NCI-H1436 treated with DMSO at 0.1 percent for 48 hours (cell line): ENCODE data around the gene ADCYAP1R1.

ENCODE experiments used
- DNase-seq: peaks from one replicate; lab custom pipeline; 2025; lab: John Stamatoyannopoulos, UW

Gene ADCYAP1R1

GRCh38 chr7:31068006-31068675 is 16.0 kb downstream of the ADCYAP1R1 start:
- DNase-seq: no peak

GRCh38 chr7:31069860-31070555 is 17.9 kb downstream of the ADCYAP1R1 start:
- DNase-seq: no peak

- no peak for DNase-seq
Measured at GRCh38 chr7:31070991-31071644, 19.0 kb downstream of the ADCYAP1R1 start.

DNA sequence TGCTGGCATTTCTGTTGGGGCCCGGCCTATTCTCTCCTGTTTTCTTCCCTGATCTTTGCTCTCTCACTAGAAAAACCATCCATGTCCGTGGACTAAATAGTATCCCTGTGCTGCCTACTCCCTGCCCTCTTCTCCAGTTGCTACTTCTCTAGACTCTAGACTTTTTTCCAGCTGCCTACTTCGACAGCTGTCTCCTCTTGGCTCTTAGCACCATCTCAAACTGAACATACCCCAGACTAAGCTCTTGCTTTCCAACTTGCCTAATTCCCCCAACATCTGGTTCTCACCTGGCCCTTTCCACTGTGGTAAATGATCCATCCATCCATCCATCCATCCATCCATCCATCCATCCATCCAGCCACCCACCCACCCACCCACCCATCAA is 19.5 kb downstream of the ADCYAP1R1 start:
- DNase-seq: no peak

DNA sequence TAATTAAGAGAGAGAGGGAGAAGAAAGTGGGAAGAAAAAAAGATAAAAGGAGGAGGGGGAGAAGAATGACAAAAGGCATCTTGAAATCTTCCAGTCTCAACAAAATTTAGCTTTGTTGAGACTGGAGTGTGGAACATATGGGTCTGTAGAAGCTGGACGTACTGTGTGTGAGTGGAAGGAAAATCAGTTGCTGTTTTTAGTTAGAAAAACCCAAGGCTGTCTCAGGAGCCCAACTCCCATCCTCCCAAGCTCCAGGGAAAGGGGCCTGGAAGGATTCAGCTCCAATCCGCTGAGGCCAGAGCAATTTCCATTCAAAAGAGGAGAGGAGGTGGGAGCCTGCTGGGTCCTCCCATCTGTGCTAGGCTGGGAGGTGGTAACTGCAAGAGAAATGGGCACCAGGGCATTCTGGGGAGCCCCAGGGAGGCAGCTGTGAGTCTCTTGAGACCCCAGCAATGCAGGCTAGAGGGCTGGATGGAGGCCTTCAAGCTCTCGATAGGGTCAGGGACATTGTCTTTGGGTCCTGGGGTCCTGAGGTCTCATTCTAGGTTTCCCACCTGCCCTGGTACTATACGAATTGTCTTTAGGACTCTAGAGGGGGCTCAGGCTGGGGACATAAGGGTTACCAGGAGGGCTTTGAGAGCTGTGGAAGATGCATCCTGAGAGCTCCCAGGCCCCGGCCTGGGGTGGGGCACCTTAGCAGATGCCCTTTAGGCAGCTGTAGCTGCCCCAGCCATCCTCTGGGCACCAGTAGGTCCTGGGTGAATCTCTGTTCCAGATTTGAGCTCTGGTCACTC is 21.4 kb downstream of the ADCYAP1R1 start:
- DNase-seq: no peak

- DNase-seq: no peak
Measured at GRCh38 chr7:31074120-31074383, 21.9 kb downstream of the ADCYAP1R1 start.

DNA sequence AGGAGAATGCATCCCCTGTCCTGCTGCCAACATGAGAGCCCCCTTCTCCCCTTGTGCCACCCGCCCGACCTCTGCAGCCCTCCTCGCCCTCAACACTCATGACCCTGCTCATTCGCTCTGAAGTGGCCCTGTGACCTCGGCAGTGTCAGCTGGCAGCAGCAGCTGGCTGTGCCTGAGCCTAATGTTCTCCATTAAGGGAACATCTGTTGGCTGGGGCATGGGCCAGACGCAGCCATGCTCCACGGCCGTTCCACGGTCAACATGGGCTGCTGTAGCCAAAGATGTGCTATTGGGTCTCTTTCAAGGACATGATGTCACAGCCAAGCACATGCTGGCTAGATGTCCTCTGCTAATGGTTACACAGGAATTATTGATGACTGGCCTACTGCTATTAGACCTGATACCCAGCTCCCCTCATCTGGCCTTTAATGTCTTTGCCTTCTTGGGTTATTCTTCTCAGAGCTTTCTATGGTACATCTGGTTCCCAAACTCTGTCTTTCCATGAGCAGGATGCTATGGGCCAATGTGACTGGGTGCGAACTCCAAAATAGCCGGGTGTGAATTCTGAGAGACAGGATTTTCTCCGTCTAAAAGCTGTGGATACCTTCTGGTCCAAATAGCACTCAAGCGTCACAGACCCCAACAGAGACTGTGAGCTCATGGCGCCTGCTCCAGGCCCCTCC is 22.4 kb downstream of the ADCYAP1R1 start:
- DNase-seq: no peak

DNA sequence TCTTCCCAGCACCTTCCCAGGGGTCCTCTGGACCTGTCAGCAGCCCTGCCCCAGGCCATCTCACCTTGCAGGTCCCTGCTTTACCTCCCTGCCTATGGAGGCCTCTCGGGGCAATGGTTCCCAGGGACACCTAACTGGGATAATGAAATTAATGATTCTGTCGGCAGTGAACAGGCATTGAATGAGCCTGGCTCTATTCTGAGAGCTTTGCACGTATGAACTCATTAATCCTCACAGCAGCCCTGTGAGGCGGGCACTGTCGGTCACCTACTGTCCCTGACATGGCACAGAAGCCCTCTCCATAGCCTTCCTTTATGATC is 22.9 kb downstream of the ADCYAP1R1 start:
- no peak for DNase-seq

DNA sequence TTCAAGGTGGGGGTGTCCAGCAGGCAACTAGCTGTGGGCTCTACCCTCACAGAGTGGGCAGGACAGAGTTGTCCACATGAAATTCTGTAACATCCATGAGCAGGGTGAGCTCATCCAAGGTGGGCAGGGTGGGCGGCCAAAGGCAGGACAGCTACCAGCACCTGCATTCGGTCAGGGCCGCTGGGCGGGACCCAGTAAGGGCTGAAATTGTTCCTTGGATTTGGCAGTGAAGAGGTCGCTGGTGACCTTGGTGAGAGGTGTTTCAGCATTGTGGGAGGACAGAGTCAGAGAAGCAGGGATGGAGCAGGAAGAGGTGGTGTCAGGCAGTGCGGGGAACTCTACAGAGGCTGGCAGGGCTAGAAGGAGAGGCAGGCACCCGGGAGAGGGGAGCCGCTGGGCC is 23.9 kb downstream of the ADCYAP1R1 start:
- no peak for DNase-seq

DNA sequence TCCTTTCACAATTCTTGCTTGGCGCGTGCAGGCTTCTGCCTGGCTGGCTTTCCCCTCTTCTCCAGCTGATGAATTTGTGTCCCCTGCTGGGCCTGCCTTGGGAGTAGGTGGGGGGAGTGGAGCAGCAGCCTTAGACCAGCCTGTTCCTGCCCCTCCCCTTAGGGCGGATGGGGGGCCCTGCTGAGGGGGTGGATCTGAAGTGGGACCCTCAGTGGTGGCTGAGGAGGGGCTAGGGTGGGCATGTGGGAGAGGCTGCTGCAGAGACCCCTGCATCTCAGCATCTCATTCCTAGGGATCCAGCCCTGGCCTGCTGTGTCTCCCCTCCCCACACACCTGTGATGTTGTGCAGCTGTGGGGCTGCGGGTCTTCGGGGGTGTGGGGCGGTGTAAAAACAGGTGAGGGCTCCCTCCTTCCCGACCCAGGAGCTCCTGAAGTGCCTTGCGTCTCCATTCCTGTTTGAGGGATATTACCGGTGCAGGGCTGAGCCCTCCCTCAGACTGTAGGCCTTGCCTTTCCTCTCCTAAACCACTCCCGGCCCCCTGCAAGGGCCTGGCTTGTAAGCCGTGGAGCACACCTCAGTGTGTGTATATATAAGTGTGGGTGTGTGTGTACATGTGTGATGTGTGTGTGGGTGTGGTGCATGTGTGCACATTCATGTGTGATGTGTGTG is 24.7 kb downstream of the ADCYAP1R1 start:
- no peak for DNase-seq

GRCh38 chr7:31077484-31078362 is 25.6 kb downstream of the ADCYAP1R1 start:
- DNase-seq: no peak

DNA sequence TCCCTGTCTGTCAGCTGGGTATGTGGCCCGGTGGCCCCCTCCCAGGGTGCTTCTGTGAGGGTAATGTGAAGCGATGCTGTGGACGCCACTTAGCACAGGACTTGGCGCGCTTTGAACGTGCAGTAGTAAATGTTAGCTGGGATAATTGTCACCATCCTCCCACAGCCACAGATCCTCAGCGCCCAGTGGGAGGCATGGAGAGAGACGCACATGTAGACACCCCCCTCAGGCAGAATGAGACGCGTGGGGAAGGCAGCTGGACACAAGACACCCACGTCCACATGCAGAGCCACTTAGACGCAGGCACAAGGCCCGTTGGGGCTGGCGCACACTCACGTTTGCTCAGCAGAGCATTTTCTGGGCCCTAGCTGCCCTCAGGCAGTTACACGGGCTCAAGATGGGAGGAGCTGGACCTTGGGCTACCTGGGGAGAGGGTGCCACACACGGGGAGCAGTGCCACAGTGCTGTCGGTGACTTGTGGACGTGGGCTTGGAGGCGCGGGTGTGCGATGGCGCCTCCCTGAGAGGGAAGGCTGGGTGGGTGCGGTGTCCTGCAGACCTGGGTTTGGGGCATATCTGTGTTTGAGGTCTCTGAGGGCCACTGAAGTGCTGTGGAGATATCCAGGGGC is 26.4 kb downstream of the ADCYAP1R1 start:
- DNase-seq: no peak

- no peak for DNase-seq
Measured at GRCh38 chr7:31079126-31079823, 27.2 kb downstream of the ADCYAP1R1 start.

GRCh38 chr7:31079824-31080511 is 27.9 kb downstream of the ADCYAP1R1 start:
- no peak for DNase-seq

DNA sequence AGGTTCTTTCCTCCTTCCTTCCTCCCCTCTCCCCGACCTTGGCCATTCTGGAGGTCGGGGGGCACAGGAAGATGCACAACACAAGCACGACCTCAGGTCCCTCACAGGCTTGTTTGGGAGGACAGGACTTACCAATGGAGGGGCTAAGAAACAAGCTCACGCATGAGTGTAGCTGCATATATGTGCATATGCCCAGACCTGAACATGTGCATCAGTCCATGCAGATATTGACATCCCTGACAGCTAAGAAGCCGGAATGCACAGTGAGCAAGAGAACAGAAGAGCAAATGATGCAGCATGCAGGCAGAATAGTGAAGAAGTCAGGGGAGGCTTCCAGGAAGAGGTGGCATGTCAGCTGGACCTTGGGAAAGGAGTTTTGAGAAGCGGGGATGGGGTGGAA is 28.7 kb downstream of the ADCYAP1R1 start:
- no peak for DNase-seq

GRCh38 chr7:31082017-31082416 is 29.9 kb downstream of the ADCYAP1R1 start:
- no peak for DNase-seq

GRCh38 chr7:31082447-31082846 is 30.3 kb downstream of the ADCYAP1R1 start:
- no peak for DNase-seq

DNA sequence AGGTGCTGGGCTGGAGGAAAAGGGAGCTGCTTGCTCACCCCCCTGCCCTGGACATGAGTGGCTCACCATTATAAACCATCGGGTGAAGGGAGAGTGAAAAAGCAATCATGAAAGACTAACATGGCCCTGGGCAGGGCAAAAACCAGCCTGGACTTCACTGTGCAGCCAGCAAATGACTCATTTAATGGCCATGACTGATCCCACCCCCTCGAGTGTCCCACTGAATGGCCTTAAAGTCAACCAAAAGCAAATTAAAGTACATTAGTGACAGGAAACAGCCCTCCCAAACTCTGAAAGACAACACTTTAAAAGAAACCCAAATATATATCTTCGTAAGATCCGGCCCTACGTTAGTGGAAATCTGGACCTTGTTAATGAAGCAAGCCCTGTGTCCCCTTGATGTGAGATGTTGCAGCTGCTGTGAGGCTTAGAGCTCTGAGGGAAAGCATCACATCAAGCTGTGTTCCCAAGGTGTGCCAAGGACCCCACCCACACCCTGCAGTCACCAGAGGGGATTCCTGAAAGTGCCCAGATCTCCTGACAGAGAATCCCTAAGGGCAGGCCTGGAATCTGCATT is 31.2 kb downstream of the ADCYAP1R1 start:
- no peak for DNase-seq

DNA sequence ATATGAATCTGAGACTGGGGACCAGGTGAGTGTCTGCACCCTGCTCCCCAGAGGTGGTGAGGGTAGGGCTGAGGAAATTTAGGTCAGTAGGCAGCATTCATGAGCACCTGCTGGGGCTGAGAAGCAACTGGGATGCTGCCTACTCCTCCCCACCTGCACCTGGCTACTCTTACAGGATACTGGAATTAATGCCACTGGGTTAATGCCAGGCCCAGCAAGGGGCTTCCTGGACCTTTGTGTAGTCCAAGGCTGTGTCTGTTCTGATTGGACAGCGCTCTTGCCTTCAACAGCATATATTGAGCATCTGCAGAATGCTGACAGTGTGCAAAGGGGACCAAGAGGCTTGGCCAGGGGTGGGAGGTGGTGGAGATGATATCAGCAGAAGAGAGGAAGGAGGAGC is 32.1 kb downstream of the ADCYAP1R1 start:
- DNase-seq: no peak
